HG02938 (cell line): ENCODE data around the gene STEAP1.
"Not testable (repeated sequence)": the region's sequence is repeated elsewhere in the genome, so short reads cannot be mapped to it uniquely, and the experiment has no call there.

ENCODE experiments used
- ATAC-seq: cut with Tn5 transposase; IDR thresholded peaks from one replicate; pipeline ENCODE4 v1.9.1; 2021; ENCODE audit warnings: mild to moderate bottlenecking, moderate library complexity; ENCODE audit not compliant: unreplicated experiment

STEAP1 gene

DNA sequence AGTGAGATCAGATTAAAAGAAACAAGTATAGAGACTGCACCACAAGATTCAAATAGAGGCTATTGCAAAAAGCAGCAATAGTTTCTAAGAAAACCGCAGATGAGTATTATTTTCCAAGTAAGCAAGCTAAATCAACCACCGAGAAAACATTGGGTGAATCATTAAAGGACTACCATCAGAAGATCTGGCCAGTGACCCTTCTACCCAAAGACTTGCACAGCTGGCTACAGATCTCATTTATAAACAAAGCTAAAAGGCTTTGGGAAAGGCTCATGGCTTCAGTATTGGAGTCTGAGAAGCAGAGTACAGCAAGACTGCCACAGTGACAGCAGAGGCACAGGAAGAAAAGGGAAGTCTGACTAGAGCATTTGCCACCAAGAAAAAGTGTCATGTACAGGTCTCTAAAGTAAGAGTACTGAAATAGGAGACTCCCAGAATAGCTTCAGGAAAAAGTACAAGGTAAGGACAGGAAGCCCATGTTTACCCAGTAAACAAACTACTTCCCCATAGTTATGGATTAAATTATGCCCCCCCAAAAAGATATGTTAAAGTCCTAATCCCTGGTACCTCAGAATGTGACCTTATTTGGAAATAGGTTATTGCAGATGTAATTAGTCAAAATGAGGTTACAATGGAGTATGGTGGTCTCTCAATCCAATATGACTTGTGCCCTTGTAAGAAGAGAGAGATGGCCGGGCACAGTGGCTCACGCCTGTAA, 19.0 kb downstream of the STEAP1 start:
- peak; percentile 95 for ATAC-seq

DNA sequence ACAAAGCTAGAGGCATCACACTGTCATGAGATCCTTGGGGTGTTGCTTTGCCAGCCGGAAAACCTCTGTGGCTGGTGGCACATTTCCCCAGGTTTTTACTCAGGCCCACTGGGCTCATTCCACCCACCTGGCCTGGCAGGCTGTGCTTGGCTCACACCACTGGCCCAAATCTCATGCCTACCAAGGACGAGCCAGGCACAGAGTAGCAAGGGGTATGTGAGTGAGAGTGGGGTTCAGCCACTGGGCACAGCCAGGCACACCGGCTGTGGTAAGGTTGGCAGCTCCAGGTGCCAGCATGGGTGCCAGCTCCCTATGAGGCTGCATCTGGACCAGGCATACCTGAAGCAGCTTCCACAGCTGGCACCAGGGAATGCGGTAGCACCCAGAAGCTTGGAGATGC, 21.4 kb downstream of the STEAP1 start:
- ATAC-seq = no peak

- ATAC-seq = no peak
Measured at GRCh38 chr7:90176195-90176594, 21.9 kb downstream of the STEAP1 start.

DNA sequence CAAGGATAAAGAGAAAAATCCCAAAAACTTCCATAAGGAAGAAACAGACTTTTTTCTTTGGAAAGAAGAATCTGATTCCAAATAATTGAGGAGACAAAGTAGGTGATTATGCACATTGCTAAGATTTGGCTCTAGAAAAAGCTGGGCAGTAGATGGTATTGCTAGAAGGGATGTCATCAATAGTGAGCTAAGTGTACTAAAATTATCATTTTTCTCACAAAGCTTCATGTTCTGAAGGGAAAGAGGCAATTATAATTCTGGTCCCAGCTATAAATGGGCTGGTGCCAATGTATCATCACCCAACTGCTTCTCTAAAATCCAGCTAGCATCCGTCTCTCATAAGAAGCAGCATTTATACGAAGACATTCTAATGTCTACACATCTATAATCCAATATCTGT, 23.9 kb downstream of the STEAP1 start:
- no peak for ATAC-seq

- ATAC-seq = peak; percentile 99
Measured at GRCh38 chr7:90178679-90179278, 24.5 kb downstream of the STEAP1 start.

- no peak for ATAC-seq
Measured at GRCh38 chr7:90180011-90180585, 25.8 kb downstream of the STEAP1 start.

GRCh38 chr7:90180649-90181048, 26.4 kb downstream of the STEAP1 start:
- ATAC-seq = no peak

DNA sequence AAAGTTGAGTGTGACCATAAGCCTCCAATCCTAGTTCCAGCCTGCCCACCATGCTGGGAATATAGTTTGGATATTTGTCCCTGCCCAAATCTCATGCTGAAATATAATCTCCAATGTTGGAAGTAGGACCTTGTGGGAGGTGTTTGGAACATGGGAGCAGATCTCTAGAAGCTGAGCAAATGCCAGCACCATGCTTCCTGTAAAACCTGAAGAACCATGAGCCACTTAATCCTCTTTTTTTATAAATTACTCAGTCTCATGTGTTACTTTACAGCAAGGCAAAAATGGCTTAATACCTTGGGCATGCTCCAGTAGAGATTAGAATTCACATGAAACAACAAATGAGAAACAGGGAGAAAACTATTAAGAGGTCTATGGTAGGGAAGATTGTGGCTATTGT, 27.2 kb downstream of the STEAP1 start:
- no peak for ATAC-seq

GRCh38 chr7:90186290-90186689, 32.0 kb downstream of the STEAP1 start:
- not testable (repeated sequence) for ATAC-seq

DNA sequence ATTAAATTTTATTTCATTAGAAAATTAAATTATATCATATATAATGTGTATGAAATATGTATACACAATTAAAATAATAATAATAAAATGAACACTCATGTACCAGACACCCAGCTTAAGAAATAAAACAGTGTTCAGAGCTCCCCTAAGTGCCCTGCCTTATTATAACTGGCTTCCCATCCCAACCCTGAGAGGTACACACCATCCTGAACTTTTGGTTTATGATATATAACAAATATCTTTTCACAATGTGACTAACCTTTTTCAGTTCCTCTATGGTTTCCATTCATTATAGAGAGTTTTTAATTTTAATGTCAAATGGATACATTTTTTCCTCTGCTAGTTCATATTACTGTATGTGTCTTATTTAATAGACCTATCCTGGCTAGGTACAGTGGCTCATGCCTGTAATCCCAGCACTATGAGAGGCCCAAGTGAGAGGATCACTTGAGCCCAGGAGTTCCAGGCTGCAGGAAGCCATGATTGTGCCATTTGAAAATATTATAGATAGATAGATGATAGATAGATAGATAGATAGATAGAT, 33.3 kb downstream of the STEAP1 start:
- ATAC-seq = no peak

- ATAC-seq = peak; percentile 95
Measured at GRCh38 chr7:90188281-90188680, 34.0 kb downstream of the STEAP1 start.

DNA sequence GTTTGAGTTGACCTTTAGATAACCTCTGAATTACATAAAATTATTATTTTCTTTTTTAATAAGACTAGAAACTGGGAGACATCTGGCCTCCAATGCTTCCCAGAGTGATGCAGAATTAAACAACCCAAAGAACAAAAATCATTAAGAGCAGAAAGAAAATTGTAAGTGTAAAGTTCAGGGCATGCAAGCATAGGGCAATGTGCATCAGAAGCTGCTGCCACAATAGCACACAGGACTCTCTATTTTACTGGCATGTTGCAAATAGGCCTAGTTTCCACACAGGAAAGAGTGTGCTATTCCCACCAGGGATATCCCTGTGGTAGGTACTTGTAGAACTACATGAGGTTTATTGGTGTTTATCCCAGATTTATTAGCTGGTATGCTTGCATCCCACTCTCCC, 36.7 kb downstream of the STEAP1 start:
- no peak for ATAC-seq

DNA sequence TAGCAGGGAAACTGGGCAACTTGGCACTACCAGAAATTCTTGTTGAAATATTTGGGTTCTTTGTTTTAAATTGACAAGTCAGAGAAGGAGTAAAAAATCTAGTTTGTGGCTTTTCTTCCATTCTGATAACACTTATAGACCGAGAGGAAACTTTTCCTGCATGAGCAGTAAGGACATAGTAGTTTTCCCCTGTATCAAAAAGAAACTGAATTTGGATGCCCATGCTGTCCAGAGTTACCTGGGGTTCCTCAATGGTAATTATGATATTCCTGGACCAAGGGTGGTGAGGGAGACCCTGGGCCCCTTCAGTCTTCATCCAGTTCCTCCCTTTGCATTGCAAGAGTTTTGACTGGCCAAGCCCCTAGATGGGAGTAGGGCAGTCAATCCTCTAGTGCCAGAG, 37.4 kb downstream of the STEAP1 start:
- ATAC-seq = no peak

DNA sequence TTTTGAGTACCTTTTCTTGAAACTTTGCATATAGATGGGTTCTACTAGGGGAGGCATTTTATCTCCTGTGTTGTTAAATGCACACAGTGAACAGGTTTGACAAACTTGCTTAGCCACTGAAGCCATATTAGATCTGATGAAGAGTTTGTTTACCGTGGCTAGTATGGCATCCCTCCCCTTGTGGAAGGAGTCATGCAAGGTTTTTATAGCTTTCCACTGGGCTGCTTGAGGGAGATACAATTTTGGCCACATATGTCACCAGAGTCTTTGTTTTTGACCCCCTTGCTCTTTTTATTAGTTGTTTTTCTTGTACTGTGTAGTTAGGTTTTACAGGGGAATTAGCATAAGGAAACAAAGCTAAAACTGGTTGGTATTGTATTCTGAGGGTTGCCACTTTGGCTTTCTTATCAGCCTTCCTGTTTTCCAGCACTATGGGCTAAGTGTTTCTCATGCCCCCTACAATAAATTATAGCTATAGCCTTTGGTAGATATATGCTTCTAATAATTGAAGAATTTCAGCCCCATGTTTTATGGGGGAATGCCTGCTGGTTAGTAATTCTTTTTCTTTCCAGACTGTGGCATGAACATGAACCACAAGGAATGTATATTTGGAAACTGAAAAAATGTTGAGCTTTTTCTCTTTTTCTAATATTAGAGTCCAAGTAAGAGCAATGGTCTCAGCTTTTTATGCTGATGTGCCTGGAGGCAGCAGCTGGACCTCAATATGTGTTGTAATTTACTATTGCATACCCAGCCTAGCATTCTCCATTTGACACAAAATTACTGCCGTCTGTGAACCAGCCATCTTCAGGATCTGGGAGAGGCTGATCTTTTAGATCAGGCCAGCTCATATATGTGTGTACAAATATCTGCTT, 38.8 kb downstream of the STEAP1 start:
- ATAC-seq = no peak

DNA sequence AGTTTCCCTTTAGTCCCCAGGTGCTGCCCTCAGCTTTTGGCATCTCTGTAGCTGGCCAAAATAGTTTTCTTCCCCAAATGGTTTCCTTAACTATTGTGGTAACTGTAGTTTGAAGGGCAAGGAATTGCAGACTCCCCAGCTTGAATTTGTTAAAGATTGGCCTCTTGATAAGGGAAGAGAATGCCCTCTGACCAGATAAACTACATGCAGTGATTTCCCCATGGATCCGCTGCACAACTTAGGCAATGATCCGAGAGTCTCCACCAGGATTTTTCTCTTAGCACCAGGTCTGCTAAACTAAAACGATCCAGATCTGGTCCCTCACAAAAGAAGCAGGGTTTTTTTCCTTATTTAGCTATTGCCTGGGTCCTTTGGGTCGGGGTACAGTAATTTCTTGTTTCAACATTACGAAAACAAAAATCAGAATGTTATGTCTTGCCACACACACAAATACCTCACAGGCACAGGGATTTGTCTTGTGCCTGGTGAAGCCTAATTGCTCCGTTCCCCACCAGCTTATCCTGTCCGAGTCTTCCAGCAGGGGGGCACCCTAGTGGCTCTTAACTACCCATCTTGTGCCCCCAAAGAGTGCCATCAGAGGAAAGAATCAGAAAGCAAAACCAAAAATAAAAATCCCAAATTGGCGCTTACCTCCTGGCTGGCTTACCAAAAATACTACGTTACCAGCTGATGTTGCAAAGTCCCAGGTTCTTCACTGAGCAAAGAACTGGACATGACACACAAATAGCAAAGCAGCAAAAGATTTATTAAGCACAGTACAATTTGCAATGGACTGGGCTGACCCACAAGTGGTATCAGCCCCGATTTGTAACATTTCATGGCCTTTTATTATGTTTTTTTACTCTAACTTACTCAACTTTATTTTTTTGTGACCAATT, 40.9 kb downstream of the STEAP1 start:
- ATAC-seq = no peak

DNA sequence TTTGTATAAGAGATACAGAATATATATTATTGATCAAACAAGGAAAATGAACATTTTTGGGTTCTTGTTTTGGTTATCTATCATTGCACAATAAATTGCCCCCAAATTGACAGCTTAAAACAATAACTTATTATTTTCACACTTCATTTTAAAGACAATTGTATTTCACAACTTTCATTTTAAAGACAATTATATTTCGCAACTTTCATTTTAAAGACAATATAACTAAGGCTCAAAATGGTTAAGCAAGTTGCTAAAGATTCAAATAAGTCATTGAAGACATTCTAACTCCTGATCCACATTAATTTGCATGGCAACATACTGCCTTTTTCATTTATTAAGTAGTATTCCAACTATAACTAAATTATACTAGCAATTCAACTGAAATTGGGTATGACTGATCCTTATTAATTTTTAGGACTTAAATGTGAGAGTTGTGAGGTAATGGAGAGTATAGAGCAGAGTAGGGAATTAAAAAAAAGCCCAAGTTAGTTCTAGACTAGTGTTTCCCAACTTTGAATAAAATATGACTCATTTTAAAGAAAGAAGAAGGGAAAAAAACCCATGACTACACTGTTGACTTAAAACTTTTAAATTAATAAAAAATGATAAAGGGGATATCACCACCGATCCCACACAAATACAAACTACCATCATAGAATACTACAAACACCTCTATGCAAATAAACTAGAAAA, 47.4 kb downstream of the STEAP1 start:
- ATAC-seq = no peak

DNA sequence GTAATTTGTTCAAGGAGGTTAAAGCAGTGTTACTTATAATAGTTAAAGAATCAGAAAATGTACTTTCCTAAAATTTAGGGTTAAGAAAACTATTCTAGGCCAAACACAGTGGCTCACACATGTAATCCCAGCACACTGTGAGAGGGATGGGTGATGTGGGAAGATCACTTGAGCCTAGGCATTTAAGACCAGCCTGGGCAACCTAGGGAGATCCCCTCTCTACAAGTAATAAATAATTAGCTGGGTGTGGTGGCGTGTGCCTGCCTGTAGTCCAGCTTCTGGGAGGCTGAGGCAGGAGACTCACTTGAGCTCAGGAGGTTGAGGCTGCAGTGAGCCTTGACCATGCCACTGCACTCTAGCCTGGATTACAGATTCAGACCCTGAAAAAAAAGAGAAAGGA, 53.7 kb downstream of the STEAP1 start:
- ATAC-seq = no peak

DNA sequence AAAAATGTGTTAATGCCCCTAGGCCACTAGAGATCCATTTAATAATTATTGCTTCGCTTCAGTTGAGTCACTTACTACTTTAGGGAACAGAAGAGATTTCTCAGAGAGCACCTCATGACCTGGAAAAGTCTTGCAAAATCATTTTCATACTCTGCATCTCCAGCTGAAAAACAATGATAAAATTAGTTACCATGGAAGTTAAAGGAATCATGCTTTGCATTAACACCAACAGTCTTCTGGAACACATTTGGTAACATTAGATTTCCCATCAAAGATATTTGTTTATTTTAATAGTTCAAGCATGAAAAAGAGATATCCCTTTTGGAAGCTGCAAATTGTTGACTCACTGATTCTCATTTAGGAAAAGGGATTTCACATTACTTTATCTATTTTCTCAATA, 55.5 kb downstream of the STEAP1 start:
- no peak for ATAC-seq

GRCh38 chr7:90210475-90210874, 56.2 kb downstream of the STEAP1 start:
- ATAC-seq = no peak

GRCh38 chr7:90210981-90211380, 56.7 kb downstream of the STEAP1 start:
- ATAC-seq = peak; percentile 18
